BJ (cell line): Measurements from ENCODE around the gene OTOP3. TPM values are rescaled to one million over a fixed set of nuclear protein-coding genes. Genes with fewer than 3 reads are reported as not detected.

Experiments used
- CTCF ChIA-PET: fragments of 350-600 bp; formaldehyde crosslinking; extraction: SDS; loops from one replicate; lab custom pipeline; 2021; ENCODE audit warnings: antibody characterized with exemption, inconsistent platforms; lab: Yijun Ruan, JAX
- POLR2A ChIA-PET: fragments of 300-600 bp; sonication (Branson Sonifier 250); formaldehyde crosslinking; extraction: SDS; loops from one replicate; lab custom pipeline; 2021; ENCODE audit warnings: antibody characterized with exemption; lab: Charles Lee
- DNase-seq: peaks from one replicate; pipeline ENCODE4 v3.0.0-alpha.2; 2011; ENCODE audit warnings: low read depth
- H3K27me3 ChIP-seq: 2 replicates; pipeline ENCODE4 v1.6.0; 2011; ENCODE audit warnings: low read length; ENCODE audit not compliant: control insufficient read depth, insufficient read depth
- H3K36me3 ChIP-seq: 2 replicates; pipeline ENCODE4 v1.5.1; 2011; ENCODE audit warnings: low read length; ENCODE audit not compliant: control insufficient read depth, insufficient read depth
- H3K4me3 ChIP-seq: 2 replicates; pipeline ENCODE4 v1.5.1; 2011; ENCODE audit warnings: low read depth, mild to moderate bottlenecking, control low read depth, low read length
- CTCF ChIP-seq: IDR thresholded peaks from 2 replicates; pipeline ENCODE4 v1.5.1; 2011; ENCODE audit warnings: low read depth, mild to moderate bottlenecking, control low read depth, inconsistent platforms, low read length, moderate library complexity; ENCODE audit not compliant: insufficient read depth
- polyA plus RNA-seq: library from polyadenylated mRNA; depleted of rRNA; stranded (reverse); fragments of >200 nt; gene quantifications from 2 replicates; pipeline ENCODE4 v1.2.3, GENCODE V29; 2011

The OTOP3 gene
- polyA plus RNA-seq, 1 experiment: not detected

GRCh38 chr17:74939534-74939933 is 3.8 kb downstream of the OTOP3 start:
- POLR2A ChIA-PET: no interaction called here
- DNase-seq: no peak
- Histone ChIP-seq H3K36me3 (no peaks in the 10 kb centered on the region), H3K4me3 (no peak overlapping the region), H3K27me3 (peaks cover 42% of the 10 kb centered on the region)
- CTCF ChIA-PET: interaction anchor here (0.6 to 1.3 kb wide), 5 partner anchors 9 to 22 kb away, joined by 3 to 5 read pairs (median 4); no protein-coding TSS in a partner anchor
- TF ChIP-seq CTCF: no peak

GRCh38 chr17:74941128-74941725 is 5.5 kb downstream of the OTOP3 start:
- ChIA-PET CTCF (interaction anchor here (0.5 to 0.7 kb wide), 2 partner anchors 20 to 78 kb away, joined by 3 read pairs; no protein-coding TSS in a partner anchor), POLR2A (no interaction called here)
- TF ChIP-seq CTCF: no peak
- H3K27me3 ChIP-seq: peaks cover 32% of the 10 kb centered on the region
- no peak overlapping the region for H3K4me3 ChIP-seq
- H3K36me3 ChIP-seq: no peaks in the 10 kb centered on the region
- DNase-seq: no peak

- DNase-seq: no peak
- CTCF ChIA-PET: no interaction called here
- TF ChIP-seq CTCF: no peak
- Histone ChIP-seq H3K4me3 (no peak overlapping the region), H3K36me3 (no peaks in the 10 kb centered on the region), H3K27me3 (peaks cover 13% of the 10 kb centered on the region)
- POLR2A ChIA-PET: no interaction called here
Observed at GRCh38 chr17:74943808-74944522, 8.3 kb downstream of the OTOP3 start.

- DNase-seq: no peak
- POLR2A ChIA-PET: no interaction called here
- H3K27me3 ChIP-seq: peaks cover 13% of the 10 kb centered on the region
- no peak overlapping the region for H3K4me3 ChIP-seq
- H3K36me3 ChIP-seq: no peaks in the 10 kb centered on the region
- CTCF ChIA-PET: interaction anchor here (0.8 to 1.2 kb wide), 3 partner anchors 12 to 16 kb away, joined by 3 to 4 read pairs (median 3); no protein-coding TSS in a partner anchor
- TF ChIP-seq CTCF: no peak
Observed at GRCh38 chr17:74945543-74945942, 9.8 kb downstream of the OTOP3 start.

GRCh38 chr17:74946641-74947040 is 10.9 kb downstream of the OTOP3 start:
- ChIA-PET CTCF (interaction anchor here (3.7 kb wide), 1 partner anchor 11 kb away, joined by 24 read pairs; no protein-coding TSS in a partner anchor), POLR2A (no interaction called here)
- no peaks in the 10 kb centered on the region for H3K36me3 ChIP-seq
- no peak for TF ChIP-seq CTCF
- no peak overlapping the region for H3K4me3 ChIP-seq
- no peak for DNase-seq
- H3K27me3 ChIP-seq: peaks cover 16% of the 10 kb centered on the region
